Gastroesophageal sphincter (tissue), 3 donors: ENCODE results near the gene B3GNT5.

Source experiments
- POLR2A ChIP-seq, 2 donors: fragments of 450-650 bp; IDR thresholded peaks; one replicate each; pipeline ENCODE4 v1.6.1; 2017; ENCODE audit warnings: antibody characterized with exemption in 2 of 2, mild to moderate bottlenecking in 2 of 2, moderate library complexity in 1 of 2
- POLR2AphosphoS5 ChIP-seq: sonication (generic); formaldehyde crosslinking; IDR thresholded peaks from one replicate; pipeline ENCODE4 v1.6.1; 2017; ENCODE audit warnings: antibody characterized with exemption
- TF ChIP-seq, protein P1 (sequence below), 4 experiments: fragments of 200-600 bp in 2 of 4; fragments of 450-650 bp in 2 of 4; sonication (generic) in 1 of 4; IDR thresholded peaks; one replicate each; pipeline ENCODE4 v1.5.1; 2017 to 2019; ENCODE audit warnings: antibody characterized with exemption in 4 of 4, mild to moderate bottlenecking in 2 of 4, moderate library complexity in 2 of 4

GRCh38 chr3:183261151-183261724 lies 8.2 kb downstream of the B3GNT5 start:
- TF ChIP-seq, protein P1, sequence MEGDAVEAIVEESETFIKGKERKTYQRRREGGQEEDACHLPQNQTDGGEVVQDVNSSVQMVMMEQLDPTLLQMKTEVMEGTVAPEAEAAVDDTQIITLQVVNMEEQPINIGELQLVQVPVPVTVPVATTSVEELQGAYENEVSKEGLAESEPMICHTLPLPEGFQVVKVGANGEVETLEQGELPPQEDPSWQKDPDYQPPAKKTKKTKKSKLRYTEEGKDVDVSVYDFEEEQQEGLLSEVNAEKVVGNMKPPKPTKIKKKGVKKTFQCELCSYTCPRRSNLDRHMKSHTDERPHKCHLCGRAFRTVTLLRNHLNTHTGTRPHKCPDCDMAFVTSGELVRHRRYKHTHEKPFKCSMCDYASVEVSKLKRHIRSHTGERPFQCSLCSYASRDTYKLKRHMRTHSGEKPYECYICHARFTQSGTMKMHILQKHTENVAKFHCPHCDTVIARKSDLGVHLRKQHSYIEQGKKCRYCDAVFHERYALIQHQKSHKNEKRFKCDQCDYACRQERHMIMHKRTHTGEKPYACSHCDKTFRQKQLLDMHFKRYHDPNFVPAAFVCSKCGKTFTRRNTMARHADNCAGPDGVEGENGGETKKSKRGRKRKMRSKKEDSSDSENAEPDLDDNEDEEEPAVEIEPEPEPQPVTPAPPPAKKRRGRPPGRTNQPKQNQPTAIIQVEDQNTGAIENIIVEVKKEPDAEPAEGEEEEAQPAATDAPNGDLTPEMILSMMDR (IDR thresholded peaks at IDR 0.05): no peak
- TF ChIP-seq POLR2A (IDR thresholded peaks at IDR 0.05) (no peak), POLR2AphosphoS5 (no peak)
